RWPE2 (cell line): ENCODE data around the gene KLHL30.

Experiments
- ATAC-seq: fragments of 200-7000 bp; cut with Tn5 transposase; 3 replicates; pipeline ENCODE4 v1.9.1; 2021; ENCODE audit warnings: low read depth
- DNase-seq: peaks from one replicate; pipeline ENCODE4 v3.0.0-alpha.2; 2020; ENCODE audit warnings: low spot score
- H3K27ac ChIP-seq: fragments of 450-650 bp; 2 replicates; pipeline ENCODE4 v1.5.1; 2017; ENCODE audit warnings: mild to moderate bottlenecking; ENCODE audit not compliant: poor library complexity, severe bottlenecking
- H3K27me3 ChIP-seq: fragments of 250-450 bp; sonication (Bioruptor Pico); 2 replicates; pipeline ENCODE4 v1.5.1; 2021; ENCODE audit warnings: mild to moderate bottlenecking, moderate library complexity; ENCODE audit not compliant: insufficient read depth, poor library complexity, severe bottlenecking
- H3K36me3 ChIP-seq: fragments of 250-450 bp; sonication (Bioruptor Pico); 2 replicates; pipeline ENCODE4 v1.5.1; 2020; ENCODE audit warnings: low read depth, mild to moderate bottlenecking, moderate library complexity
- H3K4me1 ChIP-seq: fragments of 250-450 bp; sonication (Bioruptor Pico); 2 replicates; pipeline ENCODE4 v1.5.1; 2021; ENCODE audit warnings: mild to moderate bottlenecking, moderate library complexity; ENCODE audit not compliant: insufficient read depth, poor library complexity, severe bottlenecking
- H3K4me3 ChIP-seq: fragments of 250-450 bp; sonication (Bioruptor Pico); 2 replicates; pipeline ENCODE4 v1.5.1; 2021; ENCODE audit warnings: mild to moderate bottlenecking, moderate library complexity; ENCODE audit not compliant: severe bottlenecking
- H3K9me3 ChIP-seq: fragments of 250-450 bp; sonication (Bioruptor Pico); 2 replicates; pipeline ENCODE4 v1.5.1; 2021; ENCODE audit warnings: mild to moderate bottlenecking, moderate library complexity; ENCODE audit not compliant: severe bottlenecking
- TF ChIP-seq, protein P1 (sequence below): fragments of 450-650 bp; IDR thresholded peaks from one replicate; pipeline ENCODE4 v1.5.1; 2017; ENCODE audit warnings: mild to moderate bottlenecking, moderate library complexity; ENCODE audit not compliant: poor library complexity, severe bottlenecking

The KLHL30 gene

DNA sequence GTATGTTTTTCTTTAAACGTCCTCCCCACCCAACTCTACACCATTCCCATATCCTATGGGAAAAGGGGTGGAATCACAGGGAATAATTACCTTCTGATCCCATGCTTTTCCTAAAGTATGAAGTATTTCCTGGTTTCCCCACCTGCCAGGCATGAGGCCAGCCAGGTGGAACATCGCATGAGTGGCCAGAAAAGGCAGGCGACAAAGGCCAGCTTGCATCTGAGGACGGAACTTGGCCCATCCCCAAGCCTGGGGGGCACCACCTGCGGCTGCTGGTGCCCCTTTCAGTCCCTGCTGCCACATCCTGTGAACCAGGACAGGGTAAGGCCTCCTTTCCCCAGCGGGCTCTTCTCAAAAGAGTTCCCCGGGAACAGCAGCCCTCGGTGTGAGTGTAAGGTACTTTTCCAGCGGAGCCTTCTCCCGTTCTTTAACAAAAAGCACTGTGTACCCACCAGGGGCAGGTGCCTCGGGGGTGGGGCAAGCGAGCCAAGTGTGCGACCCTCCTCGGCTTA, 19.1 kb downstream of the KLHL30 start:
- Histone ChIP-seq H3K27me3 (no peaks in the 10 kb centered on the region), H3K4me1 (peaks cover 3% of the 10 kb centered on the region), H3K27ac (no peak overlapping the region), H3K4me3 (no peak overlapping the region), H3K36me3 (no peaks in the 10 kb centered on the region), H3K9me3 (no peaks in the 10 kb centered on the region)
- ATAC-seq (no peak), DNase-seq (no peak)
- TF ChIP-seq, protein P1, sequence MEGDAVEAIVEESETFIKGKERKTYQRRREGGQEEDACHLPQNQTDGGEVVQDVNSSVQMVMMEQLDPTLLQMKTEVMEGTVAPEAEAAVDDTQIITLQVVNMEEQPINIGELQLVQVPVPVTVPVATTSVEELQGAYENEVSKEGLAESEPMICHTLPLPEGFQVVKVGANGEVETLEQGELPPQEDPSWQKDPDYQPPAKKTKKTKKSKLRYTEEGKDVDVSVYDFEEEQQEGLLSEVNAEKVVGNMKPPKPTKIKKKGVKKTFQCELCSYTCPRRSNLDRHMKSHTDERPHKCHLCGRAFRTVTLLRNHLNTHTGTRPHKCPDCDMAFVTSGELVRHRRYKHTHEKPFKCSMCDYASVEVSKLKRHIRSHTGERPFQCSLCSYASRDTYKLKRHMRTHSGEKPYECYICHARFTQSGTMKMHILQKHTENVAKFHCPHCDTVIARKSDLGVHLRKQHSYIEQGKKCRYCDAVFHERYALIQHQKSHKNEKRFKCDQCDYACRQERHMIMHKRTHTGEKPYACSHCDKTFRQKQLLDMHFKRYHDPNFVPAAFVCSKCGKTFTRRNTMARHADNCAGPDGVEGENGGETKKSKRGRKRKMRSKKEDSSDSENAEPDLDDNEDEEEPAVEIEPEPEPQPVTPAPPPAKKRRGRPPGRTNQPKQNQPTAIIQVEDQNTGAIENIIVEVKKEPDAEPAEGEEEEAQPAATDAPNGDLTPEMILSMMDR: no peak

DNA sequence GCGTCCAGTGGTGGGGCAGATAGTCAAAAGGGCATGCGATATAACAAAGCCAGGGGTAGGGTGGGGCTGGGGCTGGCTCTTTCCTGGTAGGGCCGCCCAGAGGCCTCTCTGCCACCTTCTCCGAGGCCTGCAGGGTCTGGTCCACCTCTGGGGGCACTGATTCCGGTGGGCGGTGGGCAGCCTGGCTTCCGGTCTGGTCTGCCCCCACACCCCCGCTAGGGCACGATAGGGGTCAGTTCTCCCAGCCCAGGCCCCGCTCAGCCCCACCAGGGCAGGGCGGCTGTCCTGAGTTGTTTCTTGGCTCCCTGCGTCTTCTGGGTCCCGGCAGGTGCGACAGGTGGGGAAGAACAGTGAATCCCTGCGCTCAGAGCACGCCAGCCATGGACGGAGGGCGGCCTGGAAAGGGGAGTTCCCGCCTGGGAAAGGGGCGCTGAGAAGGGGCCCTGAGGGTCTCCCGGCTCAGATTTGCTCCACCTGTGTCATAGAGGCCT, 19.6 kb downstream of the KLHL30 start:
- TF ChIP-seq, protein P1: no peak
- Histone ChIP-seq H3K27ac (no peak overlapping the region), H3K4me1 (peaks cover 3% of the 10 kb centered on the region), H3K27me3 (peaks cover 3% of the 10 kb centered on the region), H3K36me3 (no peaks in the 10 kb centered on the region), H3K9me3 (no peaks in the 10 kb centered on the region), H3K4me3 (no peak overlapping the region)
- no peak for DNase-seq
- no peak for ATAC-seq

DNA sequence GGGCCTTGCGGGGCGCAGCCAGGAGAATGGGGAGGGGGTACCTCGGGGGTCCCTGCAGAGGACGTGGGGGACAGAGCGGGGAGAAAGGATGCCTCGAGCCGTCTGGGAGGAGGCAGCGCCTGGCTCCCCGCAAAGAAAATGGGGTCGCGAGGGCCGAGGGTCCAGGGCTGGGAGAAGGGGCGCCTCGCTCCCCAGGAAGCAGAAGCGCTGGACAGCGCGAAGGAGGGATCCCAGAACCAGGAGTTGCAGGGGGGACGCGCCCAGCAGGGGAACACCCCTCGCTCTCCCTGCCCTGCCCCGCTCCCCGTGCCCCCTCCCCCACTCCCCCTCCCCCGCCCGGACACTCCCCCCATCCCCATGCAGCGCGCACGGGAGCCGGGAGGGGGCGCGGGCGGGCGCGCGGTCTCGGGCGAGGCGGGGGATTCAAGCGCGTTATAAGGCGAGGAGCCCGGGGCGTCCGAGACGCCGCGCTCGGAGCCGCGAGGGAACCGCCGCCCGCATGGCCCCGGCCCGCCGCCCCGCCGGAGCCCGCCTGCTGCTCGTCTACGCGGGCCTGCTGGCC, 20.1 kb downstream of the KLHL30 start, which contains the start of gene ERFE:
ERFE (plus strand) TSS at position 462 of the 562 bp plus-strand sequence; CDS start at position 500, 38 bp downstream.
- peak; percentile 43 for ATAC-seq
- Histone ChIP-seq H3K27ac (no peak within 1 kb of the TSS), H3K36me3 (no peaks in the 10 kb centered on the region), H3K4me1 (peaks cover 3% of the 10 kb centered on the region), H3K9me3 (no peaks in the 10 kb centered on the region), H3K27me3 (peaks cover 8% of the 10 kb centered on the region), H3K4me3 (peak within 1 kb of the TSS; percentile 86)
- TF ChIP-seq, protein P1: peak; percentile 71
- DNase-seq: no peak

DNA sequence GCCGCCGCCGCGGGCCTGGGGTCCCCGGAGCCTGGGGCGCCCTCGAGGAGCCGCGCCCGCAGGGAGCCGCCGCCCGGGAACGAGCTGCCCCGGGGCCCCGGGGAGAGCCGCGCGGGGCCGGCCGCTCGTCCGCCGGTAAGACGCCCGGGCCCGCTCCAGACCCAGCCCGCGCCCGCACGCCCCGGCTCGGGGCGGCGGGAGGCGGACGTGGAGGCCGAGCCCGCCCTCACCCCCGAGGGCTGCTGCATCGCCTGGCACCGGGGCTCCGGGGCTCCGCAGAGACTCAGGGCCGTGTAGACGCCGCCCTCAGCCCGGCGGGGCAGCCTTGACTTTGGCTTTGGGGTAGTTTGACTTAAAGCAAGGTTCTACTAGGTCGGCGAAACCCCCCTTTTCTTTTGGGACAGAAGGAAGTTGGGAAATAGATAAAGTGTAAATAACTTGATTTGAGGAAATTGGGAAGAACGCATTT, 20.6 kb downstream of the KLHL30 start:
- no peak for DNase-seq
- Histone ChIP-seq H3K27me3 (peaks cover 9% of the 10 kb centered on the region), H3K4me3 (peak overlapping the region; percentile 86)

More for the DNA sequence above, 20.6 kb downstream of the KLHL30 start:
- Histone ChIP-seq H3K36me3 (no peaks in the 10 kb centered on the region), H3K9me3 (no peaks in the 10 kb centered on the region), H3K27ac (no peak overlapping the region), H3K4me1 (peaks cover 3% of the 10 kb centered on the region)
- TF ChIP-seq, protein P1: peak; percentile 52
- peak; percentile 19 for ATAC-seq
